ENCODE measurements around the gene TASL. TPM values are rescaled to one million over a fixed set of nuclear protein-coding genes. Genes with fewer than 3 reads are reported as not detected.

TASL gene
- total RNA-seq (not detected in 2 replicates), polyA plus RNA-seq (not detected in 2 replicates), polyA minus RNA-seq (ENCODE audit: low replicate concordance) (not detected in 2 replicates)
- polyA plus RNA-seq (2012): not detected in 2 replicates

- Histone ChIP-seq H3K9me3 (ENCODE audit: control insufficient read depth, insufficient read depth, low read depth, low read length) (no peaks in the 10 kb centered on the region), H3K27me3 (ENCODE audit: control insufficient read depth, insufficient read depth, low read length) (no peaks in the 10 kb centered on the region), H3K9ac (ENCODE audit: insufficient read depth, low read length) (no peak within 1 kb of the TSS), H3K27ac (ENCODE audit: insufficient read depth, low read length) (no peak within 1 kb of the TSS), H4K20me1 (ENCODE audit: control insufficient read depth, extremely low read depth, insufficient read depth, low read length) (no peaks in the 10 kb centered on the region), H3K4me1 (ENCODE audit: control insufficient read depth, extremely low read depth, insufficient read depth, low read length) (no peaks in the 10 kb centered on the region), H3K36me3 (ENCODE audit: control insufficient read depth, insufficient read depth, low read length) (no peaks in the 10 kb centered on the region), H3K79me2 (ENCODE audit: control insufficient read depth, insufficient read depth, low read length) (no peaks in the 10 kb centered on the region), H2AFZ (ENCODE audit: low read length) (no peak within 1 kb of the TSS), H3K4me2 (ENCODE audit: extremely low read depth, insufficient read depth, low read length) (no peak within 1 kb of the TSS), H3K4me3 (replicated peaks in 1 of 4; ENCODE audit: control extremely low read depth in 1 of 4, insufficient read depth in 1 of 4, low read depth in 3 of 4, low read length in 4 of 4) (no peak within 1 kb of the TSS)
- TF ChIP-seq, protein P1, sequence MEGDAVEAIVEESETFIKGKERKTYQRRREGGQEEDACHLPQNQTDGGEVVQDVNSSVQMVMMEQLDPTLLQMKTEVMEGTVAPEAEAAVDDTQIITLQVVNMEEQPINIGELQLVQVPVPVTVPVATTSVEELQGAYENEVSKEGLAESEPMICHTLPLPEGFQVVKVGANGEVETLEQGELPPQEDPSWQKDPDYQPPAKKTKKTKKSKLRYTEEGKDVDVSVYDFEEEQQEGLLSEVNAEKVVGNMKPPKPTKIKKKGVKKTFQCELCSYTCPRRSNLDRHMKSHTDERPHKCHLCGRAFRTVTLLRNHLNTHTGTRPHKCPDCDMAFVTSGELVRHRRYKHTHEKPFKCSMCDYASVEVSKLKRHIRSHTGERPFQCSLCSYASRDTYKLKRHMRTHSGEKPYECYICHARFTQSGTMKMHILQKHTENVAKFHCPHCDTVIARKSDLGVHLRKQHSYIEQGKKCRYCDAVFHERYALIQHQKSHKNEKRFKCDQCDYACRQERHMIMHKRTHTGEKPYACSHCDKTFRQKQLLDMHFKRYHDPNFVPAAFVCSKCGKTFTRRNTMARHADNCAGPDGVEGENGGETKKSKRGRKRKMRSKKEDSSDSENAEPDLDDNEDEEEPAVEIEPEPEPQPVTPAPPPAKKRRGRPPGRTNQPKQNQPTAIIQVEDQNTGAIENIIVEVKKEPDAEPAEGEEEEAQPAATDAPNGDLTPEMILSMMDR (conservative IDR thresholded peaks at IDR 0.05 in 1 of 2, IDR thresholded peaks at IDR 0.05 in 1 of 2; ENCODE audit: low read depth in 1 of 2, low read length in 2 of 2): no peak
- no peak for TF ChIP-seq EZH2 (IDR thresholded peaks at IDR 0.05; ENCODE audit: low read length, missing control alignments)
- no peak for DNase-seq (ENCODE audit: low read depth in 2 of 2)
Measured at GRCh38 chrX:30577362-30577991, at the start of gene TASL. TSS of gene TASL (minus strand) at chrX:30577766. CDS start at chrX:30560355, 17,411 bp downstream.

- Histone ChIP-seq H3K27ac (ENCODE audit: insufficient read depth, low read length) (no peak overlapping the region), H2AFZ (ENCODE audit: low read length) (no peak overlapping the region), H3K4me2 (ENCODE audit: extremely low read depth, insufficient read depth, low read length) (no peak overlapping the region), H4K20me1 (ENCODE audit: control insufficient read depth, extremely low read depth, insufficient read depth, low read length) (no peaks in the 10 kb centered on the region), H3K36me3 (ENCODE audit: control insufficient read depth, insufficient read depth, low read length) (no peaks in the 10 kb centered on the region), H3K27me3 (ENCODE audit: control insufficient read depth, insufficient read depth, low read length) (no peaks in the 10 kb centered on the region), H3K9me3 (ENCODE audit: control insufficient read depth, insufficient read depth, low read depth, low read length) (no peaks in the 10 kb centered on the region), H3K4me3 (replicated peaks in 1 of 4; ENCODE audit: control extremely low read depth in 1 of 4, insufficient read depth in 1 of 4, low read depth in 3 of 4, low read length in 4 of 4) (no peak overlapping the region), H3K4me1 (ENCODE audit: control insufficient read depth, extremely low read depth, insufficient read depth, low read length) (no peaks in the 10 kb centered on the region), H3K9ac (ENCODE audit: insufficient read depth, low read length) (no peak overlapping the region), H3K79me2 (ENCODE audit: control insufficient read depth, insufficient read depth, low read length) (no peaks in the 10 kb centered on the region)
- TF ChIP-seq, protein P1 (conservative IDR thresholded peaks at IDR 0.05 in 1 of 2, IDR thresholded peaks at IDR 0.05 in 1 of 2; ENCODE audit: low read depth in 1 of 2, low read length in 2 of 2): no peak
- no peak for TF ChIP-seq EZH2 (IDR thresholded peaks at IDR 0.05; ENCODE audit: low read length, missing control alignments)
- DNase-seq (ENCODE audit: low read depth in 2 of 2): no peak
Measured at GRCh38 chrX:30626402-30626801, 48.8 kb upstream of the TASL start.

- Histone ChIP-seq H3K4me2 (ENCODE audit: extremely low read depth, insufficient read depth, low read length) (no peak overlapping the region), H3K9ac (ENCODE audit: insufficient read depth, low read length) (no peak overlapping the region), H3K4me3 (replicated peaks in 1 of 4; ENCODE audit: control extremely low read depth in 1 of 4, insufficient read depth in 1 of 4, low read depth in 3 of 4, low read length in 4 of 4) (no peak overlapping the region), H3K27me3 (ENCODE audit: control insufficient read depth, insufficient read depth, low read length) (no peaks in the 10 kb centered on the region), H3K27ac (ENCODE audit: insufficient read depth, low read length) (no peak overlapping the region), H3K9me3 (ENCODE audit: control insufficient read depth, insufficient read depth, low read depth, low read length) (no peaks in the 10 kb centered on the region), H3K36me3 (ENCODE audit: control insufficient read depth, insufficient read depth, low read length) (no peaks in the 10 kb centered on the region), H3K79me2 (ENCODE audit: control insufficient read depth, insufficient read depth, low read length) (no peaks in the 10 kb centered on the region), H4K20me1 (ENCODE audit: control insufficient read depth, extremely low read depth, insufficient read depth, low read length) (no peaks in the 10 kb centered on the region), H3K4me1 (ENCODE audit: control insufficient read depth, extremely low read depth, insufficient read depth, low read length) (no peaks in the 10 kb centered on the region), H2AFZ (ENCODE audit: low read length) (no peak overlapping the region)
- DNase-seq (ENCODE audit: low read depth in 2 of 2): no peak
- no peak for TF ChIP-seq EZH2 (IDR thresholded peaks at IDR 0.05; ENCODE audit: low read length, missing control alignments)
- TF ChIP-seq, protein P1 (conservative IDR thresholded peaks at IDR 0.05 in 1 of 2, IDR thresholded peaks at IDR 0.05 in 1 of 2; ENCODE audit: low read depth in 1 of 2, low read length in 2 of 2): no peak
Measured at GRCh38 chrX:30622361-30622760, 44.8 kb upstream of the TASL start.
